A549 (cell line): ENCODE measurements around the gene COQ5. TPM values are rescaled to one million over a fixed set of nuclear protein-coding genes. Genes with fewer than 3 reads are reported as not detected.

Experiments used
- ATAC-seq, 2 experiments: fragments of 200-7000 bp in 1 of 2; fragments of >200 bp in 1 of 2; cut with Nextera tagmentation in 1 of 2; cut with Tn5 transposase in 1 of 2; 3 replicates each; pipeline versions ENCODE4 v1.8.0 to v1.9.1; 2018 to 2020; ENCODE audit warnings: mild to moderate bottlenecking in 1 of 2, moderate library complexity in 1 of 2
- CTCF ChIA-PET: fragments of 300-600 bp; sonication (Branson Sonifier 250); formaldehyde crosslinking; extraction: SDS; loops from one replicate; lab custom pipeline; 2021; ENCODE audit warnings: antibody characterized with exemption, inconsistent platforms; lab: Yijun Ruan, JAX
- POLR2A ChIA-PET: fragments of 350-600 bp; formaldehyde crosslinking; extraction: SDS; loops from one replicate; lab custom pipeline; 2021; ENCODE audit warnings: antibody characterized with exemption, inconsistent platforms; lab: Yijun Ruan, JAX
- DNase-seq, 2 experiments: peaks; one replicate each; pipeline versions ENCODE4 v3.0.0 to v3.0.0-alpha.2; 2011 to 2016; ENCODE audit warnings: low read depth in 1 of 2, low spot score in 1 of 2
- FAIRE-seq: peaks from 2 replicates; lab custom pipeline; 2011; peaks lifted over from hg19 to GRCh38; lab: Jason Lieb, UNC
- H3K27ac ChIP-seq, 2 experiments: fragments of >200 bp; sonication (Bioruptor Twin); formaldehyde crosslinking; 3 replicates each; pipeline ENCODE4 v1.5.1; 2016 to 2017
- H3K4me1 ChIP-seq: fragments of >200 bp; sonication (Bioruptor Twin); formaldehyde crosslinking; 3 replicates; pipeline ENCODE4 v1.6.1; 2016
- H3K4me2 ChIP-seq: fragments of >200 bp; sonication (Bioruptor Twin); formaldehyde crosslinking; 3 replicates; pipeline ENCODE4 v1.6.1; 2016
- H3K4me3 ChIP-seq: fragments of >200 bp; sonication (Bioruptor Twin); formaldehyde crosslinking; 3 replicates; pipeline ENCODE4 v1.5.1; 2016
- H3K9me3 ChIP-seq: fragments of >200 bp; sonication (Bioruptor Twin); formaldehyde crosslinking; 3 replicates; pipeline ENCODE4 v1.6.1; 2016
- CBX2 ChIP-seq: fragments of 200-600 bp; sonication (generic); IDR thresholded peaks from 2 replicates; pipeline ENCODE4 v1.6.1; 2016; ENCODE audit warnings: low read depth, mild to moderate bottlenecking, borderline replicate concordance
- CBX8 ChIP-seq: fragments of 200-600 bp; sonication (generic); IDR thresholded peaks from 2 replicates; pipeline ENCODE4 v1.6.1; 2016
- CEBPB ChIP-seq, 2 experiments: fragments of >200 bp in 1 of 2; sonication (Bioruptor Twin) in 1 of 2; formaldehyde crosslinking in 1 of 2; IDR thresholded peaks; 2 replicates each; pipeline ENCODE4 v1.6.1; 2012 to 2016
- EHF ChIP-seq: fragments of 250-450 bp; sonication (Bioruptor Pico); IDR thresholded peaks from 2 replicates; pipeline ENCODE4 v1.5.0; 2020; ENCODE audit warnings: mild to moderate bottlenecking
- EHMT2 ChIP-seq: fragments of 200-600 bp; sonication (generic); IDR thresholded peaks from 2 replicates; pipeline ENCODE4 v1.6.1; 2016; ENCODE audit warnings: antibody characterized with exemption, low read depth, mild to moderate bottlenecking, moderate library complexity
- ESRRA ChIP-seq: fragments of 150-350 bp; IDR thresholded peaks from 2 replicates; pipeline ENCODE4 v1.6.1; 2014; ENCODE audit warnings: mild to moderate bottlenecking, low read length, borderline replicate concordance
- FOSL2 ChIP-seq, 2 experiments: fragments of 450-650 bp in 1 of 2; fragments of >200 bp in 1 of 2; sonication (Bioruptor Twin) in 1 of 2; formaldehyde crosslinking; IDR thresholded peaks; 2 replicates each; pipeline versions ENCODE4 v1.5.0 to v1.6.1; 2016 to 2020; ENCODE audit warnings: mild to moderate bottlenecking in 1 of 2, moderate library complexity in 1 of 2
- HEYL ChIP-seq: fragments of 250-450 bp; sonication (Bioruptor Pico); IDR thresholded peaks from 2 replicates; pipeline ENCODE4 v1.8.0; 2021; ENCODE audit warnings: mild to moderate bottlenecking, moderate library complexity
- HOXB5 ChIP-seq: fragments of 250-450 bp; sonication (Bioruptor Pico); IDR thresholded peaks from 2 replicates; pipeline ENCODE4 v1.5.0; 2020; ENCODE audit warnings: mild to moderate bottlenecking, moderate library complexity
- JUN ChIP-seq, 2 experiments: fragments of >200 bp; sonication (Bioruptor Twin); formaldehyde crosslinking; IDR thresholded peaks; 2 replicates in 1 of 2; 3 replicates in 1 of 2; pipeline ENCODE4 v1.6.1; 2016 to 2017
- JUNB ChIP-seq: fragments of >200 bp; sonication (Bioruptor Twin); formaldehyde crosslinking; IDR thresholded peaks from 2 replicates; pipeline ENCODE4 v1.6.1; 2016
- KDM1A ChIP-seq: fragments of 200-600 bp; sonication (generic); IDR thresholded peaks from 2 replicates; pipeline ENCODE4 v1.6.1; 2016; ENCODE audit warnings: low read depth, mild to moderate bottlenecking
- KDM5A ChIP-seq: fragments of 200-600 bp; sonication (generic); IDR thresholded peaks from 2 replicates; pipeline ENCODE4 v1.6.1; 2016; ENCODE audit warnings: antibody characterized with exemption, mild to moderate bottlenecking
- MAZ ChIP-seq: fragments of 150-350 bp; IDR thresholded peaks from 2 replicates; pipeline ENCODE4 v1.6.1; 2014; ENCODE audit warnings: antibody characterized with exemption, low read depth, low read length, borderline replicate concordance
- NFE2L2 ChIP-seq: fragments of 150-350 bp; conservative IDR thresholded peaks from 2 replicates; pipeline ENCODE4 v1.6.1; 2014; ENCODE audit warnings: low read length
- POLR2A ChIP-seq: IDR thresholded peaks from 2 replicates; pipeline ENCODE4 v1.6.1; 2012; ENCODE audit warnings: mild to moderate bottlenecking, low read length
- RAD21 ChIP-seq, 2 experiments: fragments of >200 bp in 1 of 2; sonication (Bioruptor Twin) in 1 of 2; formaldehyde crosslinking in 1 of 2; IDR thresholded peaks in 1 of 2; conservative IDR thresholded peaks in 1 of 2; 2 replicates in 1 of 2; 3 replicates in 1 of 2; pipeline ENCODE4 v1.6.1; 2012 to 2018; ENCODE audit warnings: inconsistent platforms in 1 of 2
- RARB ChIP-seq: fragments of 250-450 bp; sonication (Bioruptor Pico); IDR thresholded peaks from 2 replicates; pipeline ENCODE4 v1.8.0; 2021; ENCODE audit warnings: mild to moderate bottlenecking, moderate library complexity
- RCOR1 ChIP-seq: fragments of 150-350 bp; IDR thresholded peaks from 2 replicates; pipeline ENCODE4 v1.6.1; 2014; ENCODE audit warnings: antibody characterized with exemption, low read length, low read depth
- RFX5 ChIP-seq: fragments of 450-650 bp; IDR thresholded peaks from 2 replicates; pipeline ENCODE4 v1.7.1; 2014; ENCODE audit warnings: antibody characterized with exemption, mild to moderate bottlenecking, moderate library complexity
- ZNF302 ChIP-seq: fragments of 250-450 bp; sonication (Bioruptor Pico); IDR thresholded peaks from 2 replicates; pipeline ENCODE4 v1.9.0; 2021; ENCODE audit warnings: inconsistent platforms, mild to moderate bottlenecking, moderate library complexity
- WGBS: methylation state at CpG from one replicate; pipeline ENCODE4 v1.1.6; 2017; ENCODE audit errors: missing lambda C conversion rate; 5-methylcytosine and 5-hydroxymethylcytosine counted together
- polyA plus RNA-seq, 4 experiments: library from polyadenylated mRNA; depleted of rRNA in 3 of 4; stranded (reverse); fragments of >200 nt; fragmentation: RNase III in 1 of 4; extraction: RNeasy Plus Mini Kit Qiagen cat#74134 plus additional on column Dnase treatment in 1 of 4; gene quantifications; 2 replicates in 3 of 4; 3 replicates in 1 of 4; pipeline ENCODE4 v1.2.3, GENCODE V29; 2011 to 2017
- TF ChIP-seq, protein P1 (sequence below): IDR thresholded peaks from 2 replicates; pipeline ENCODE4 v1.6.1; 2012
- TF ChIP-seq, protein P2 (sequence below): fragments of 450-650 bp; IDR thresholded peaks from 2 replicates; pipeline ENCODE4 v1.6.1; 2014; ENCODE audit warnings: antibody characterized with exemption
- TF ChIP-seq, protein P3 (sequence below): fragments of >200 bp; sonication (Bioruptor Twin); formaldehyde crosslinking; IDR thresholded peaks from 3 replicates; pipeline ENCODE4 v1.6.1; 2016
- TF ChIP-seq, protein P4 (sequence below): IDR thresholded peaks from 2 replicates; pipeline ENCODE4 v1.6.1; 2012; ENCODE audit warnings: low read depth, borderline replicate concordance
- TF ChIP-seq, protein P5 (sequence below): fragments of 250-450 bp; sonication (Bioruptor Pico); IDR thresholded peaks from 2 replicates; pipeline ENCODE4 v1.5.0; 2020; ENCODE audit warnings: low read depth, mild to moderate bottlenecking, moderate library complexity
- TF ChIP-seq, protein P6 (sequence below): fragments of >200 bp; sonication (Bioruptor Twin); formaldehyde crosslinking; IDR thresholded peaks from 3 replicates; pipeline ENCODE4 v1.5.1; 2016

COQ5 gene
- polyA plus RNA-seq, 2 of the 4 experiments (the other 2 are of a cell fraction) = 49.6 to 100.0 TPM

DNA sequence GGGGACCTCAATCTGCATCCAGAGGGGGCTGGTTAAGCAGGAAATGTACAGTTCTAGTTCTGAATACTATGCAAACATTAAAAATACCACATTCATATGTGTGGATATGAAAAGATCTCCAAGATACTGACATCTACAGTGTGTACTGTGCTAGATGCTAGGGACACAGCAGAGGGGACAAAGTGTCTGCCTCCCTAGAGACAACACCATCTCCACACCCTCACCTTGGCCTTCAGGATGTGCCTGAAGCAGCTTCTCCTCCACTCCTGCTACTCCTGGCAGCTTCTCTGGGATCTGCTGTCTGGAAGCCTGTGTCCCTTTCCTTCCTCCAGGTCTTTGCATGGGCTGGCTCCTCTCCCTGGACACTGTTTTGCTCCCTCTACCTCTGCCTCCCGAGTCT, 48.7 kb downstream of the COQ5 start:
- FAIRE-seq = no peak
- CTCF ChIA-PET = interaction anchor here (1.6 kb wide), 1 partner anchor 10 kb away, joined by 6 read pairs; the partner anchor contains the start of gene SRSF9
- peak; percentile 39 to 57; a peak in 4 of 6 replicates for ATAC-seq

DNA sequence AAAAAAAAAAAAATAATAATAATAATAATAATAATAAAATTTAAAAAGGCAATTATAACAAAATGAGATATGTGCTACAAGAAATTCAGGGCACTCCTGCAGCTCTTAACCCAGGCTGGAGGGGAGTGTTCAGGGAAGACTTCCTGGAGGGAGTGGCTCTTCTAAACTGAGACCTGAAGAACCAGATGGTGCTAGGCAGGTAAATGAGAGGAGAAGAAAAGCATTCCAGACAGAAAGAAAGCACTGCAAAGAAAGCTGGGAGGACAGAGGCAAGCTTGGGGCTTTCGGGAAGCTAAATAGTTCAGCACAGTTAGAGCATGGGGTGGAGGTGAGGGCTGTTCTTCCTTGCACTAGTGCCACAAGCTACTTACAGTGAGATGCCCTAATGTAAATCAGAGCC, 49.5 kb downstream of the COQ5 start:
- H3K4me3 ChIP-seq = no peak overlapping the region
- no peak overlapping the region for H3K27ac ChIP-seq
- ChIA-PET CTCF (interaction anchor here (1.6 kb wide), 1 partner anchor 9 kb away, joined by 6 read pairs; the partner anchor contains the start of gene SRSF9), POLR2A (interaction anchor here (0.6 kb wide), 1 partner anchor 13 kb away, joined by 3 read pairs; no protein-coding TSS in a partner anchor)
- ATAC-seq (peak in 1 of 2 experiments; percentile 34; a peak in 3 of 6 replicates), FAIRE-seq (no peak), DNase-seq (no peak)
- 84% methylated on average over 1 of the region's 1 CpG for WGBS
- H3K9me3 ChIP-seq = no peaks in the 10 kb centered on the region
- TF ChIP-seq, protein P1, sequence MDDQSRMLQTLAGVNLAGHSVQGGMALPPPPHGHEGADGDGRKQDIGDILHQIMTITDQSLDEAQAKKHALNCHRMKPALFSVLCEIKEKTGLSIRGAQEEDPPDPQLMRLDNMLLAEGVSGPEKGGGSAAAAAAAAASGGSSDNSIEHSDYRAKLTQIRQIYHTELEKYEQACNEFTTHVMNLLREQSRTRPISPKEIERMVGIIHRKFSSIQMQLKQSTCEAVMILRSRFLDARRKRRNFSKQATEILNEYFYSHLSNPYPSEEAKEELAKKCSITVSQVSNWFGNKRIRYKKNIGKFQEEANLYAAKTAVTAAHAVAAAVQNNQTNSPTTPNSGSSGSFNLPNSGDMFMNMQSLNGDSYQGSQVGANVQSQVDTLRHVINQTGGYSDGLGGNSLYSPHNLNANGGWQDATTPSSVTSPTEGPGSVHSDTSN = no peak
- TF ChIP-seq RAD21 (conservative IDR thresholded peaks at IDR 0.05 in 1 of 2, IDR thresholded peaks at IDR 0.05 in 1 of 2) (no peak), KDM1A (no peak), RARB (CRISPR knock-in tag) (no peak), CEBPB (IDR thresholded peaks at IDR 0.05) (no peak), JUNB (no peak), CBX8 (no peak), RFX5 (no peak), KDM5A (no peak), EHMT2 (no peak), CBX2 (no peak), POLR2A (no peak), JUN (IDR thresholded peaks at IDR 0.05) (no peak), HEYL (CRISPR knock-in tag) (no peak), ZNF302 (no peak)
- TF ChIP-seq, protein P2, sequence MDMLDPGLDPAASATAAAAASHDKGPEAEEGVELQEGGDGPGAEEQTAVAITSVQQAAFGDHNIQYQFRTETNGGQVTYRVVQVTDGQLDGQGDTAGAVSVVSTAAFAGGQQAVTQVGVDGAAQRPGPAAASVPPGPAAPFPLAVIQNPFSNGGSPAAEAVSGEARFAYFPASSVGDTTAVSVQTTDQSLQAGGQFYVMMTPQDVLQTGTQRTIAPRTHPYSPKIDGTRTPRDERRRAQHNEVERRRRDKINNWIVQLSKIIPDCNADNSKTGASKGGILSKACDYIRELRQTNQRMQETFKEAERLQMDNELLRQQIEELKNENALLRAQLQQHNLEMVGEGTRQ = no peak
- H3K4me1 ChIP-seq = peaks cover 13% of the 10 kb centered on the region
- no peak overlapping the region for H3K4me2 ChIP-seq

More for the DNA sequence above, 48.7 kb downstream of the COQ5 start:
- Histone ChIP-seq H3K27ac (0 out of 6 replicates have a peak overlapping the region, but pooled peaks of 1 of the 2 experiments have one; percentile 30), H3K4me2 (no peak overlapping the region), H3K4me3 (no peak overlapping the region), H3K9me3 (no peaks in the 10 kb centered on the region), H3K4me1 (peaks cover 6% of the 10 kb centered on the region; the same call in 1 of the 3 replicates)
- WGBS = 28% methylated on average over 1 of the region's 1 CpG
- TF ChIP-seq, protein P3, sequence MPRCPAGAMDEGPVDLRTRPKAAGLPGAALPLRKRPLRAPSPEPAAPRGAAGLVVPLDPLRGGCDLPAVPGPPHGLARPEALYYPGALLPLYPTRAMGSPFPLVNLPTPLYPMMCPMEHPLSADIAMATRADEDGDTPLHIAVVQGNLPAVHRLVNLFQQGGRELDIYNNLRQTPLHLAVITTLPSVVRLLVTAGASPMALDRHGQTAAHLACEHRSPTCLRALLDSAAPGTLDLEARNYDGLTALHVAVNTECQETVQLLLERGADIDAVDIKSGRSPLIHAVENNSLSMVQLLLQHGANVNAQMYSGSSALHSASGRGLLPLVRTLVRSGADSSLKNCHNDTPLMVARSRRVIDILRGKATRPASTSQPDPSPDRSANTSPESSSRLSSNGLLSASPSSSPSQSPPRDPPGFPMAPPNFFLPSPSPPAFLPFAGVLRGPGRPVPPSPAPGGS = no peak
- TF ChIP-seq HEYL (CRISPR knock-in tag) = no peak
- TF ChIP-seq, protein P4, sequence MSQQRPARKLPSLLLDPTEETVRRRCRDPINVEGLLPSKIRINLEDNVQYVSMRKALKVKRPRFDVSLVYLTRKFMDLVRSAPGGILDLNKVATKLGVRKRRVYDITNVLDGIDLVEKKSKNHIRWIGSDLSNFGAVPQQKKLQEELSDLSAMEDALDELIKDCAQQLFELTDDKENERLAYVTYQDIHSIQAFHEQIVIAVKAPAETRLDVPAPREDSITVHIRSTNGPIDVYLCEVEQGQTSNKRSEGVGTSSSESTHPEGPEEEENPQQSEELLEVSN = no peak
- TF ChIP-seq EHF = no peak
- no peak for TF ChIP-seq ESRRA
- TF ChIP-seq, protein P5, sequence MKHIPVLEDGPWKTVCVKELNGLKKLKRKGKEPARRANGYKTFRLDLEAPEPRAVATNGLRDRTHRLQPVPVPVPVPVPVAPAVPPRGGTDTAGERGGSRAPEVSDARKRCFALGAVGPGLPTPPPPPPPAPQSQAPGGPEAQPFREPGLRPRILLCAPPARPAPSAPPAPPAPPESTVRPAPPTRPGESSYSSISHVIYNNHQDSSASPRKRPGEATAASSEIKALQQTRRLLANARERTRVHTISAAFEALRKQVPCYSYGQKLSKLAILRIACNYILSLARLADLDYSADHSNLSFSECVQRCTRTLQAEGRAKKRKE (CRISPR knock-in tag) = no peak
- TF ChIP-seq NFE2L2 = no peak
- TF ChIP-seq RCOR1 = no peak
- no peak for TF ChIP-seq MAZ
- TF ChIP-seq, protein P6, sequence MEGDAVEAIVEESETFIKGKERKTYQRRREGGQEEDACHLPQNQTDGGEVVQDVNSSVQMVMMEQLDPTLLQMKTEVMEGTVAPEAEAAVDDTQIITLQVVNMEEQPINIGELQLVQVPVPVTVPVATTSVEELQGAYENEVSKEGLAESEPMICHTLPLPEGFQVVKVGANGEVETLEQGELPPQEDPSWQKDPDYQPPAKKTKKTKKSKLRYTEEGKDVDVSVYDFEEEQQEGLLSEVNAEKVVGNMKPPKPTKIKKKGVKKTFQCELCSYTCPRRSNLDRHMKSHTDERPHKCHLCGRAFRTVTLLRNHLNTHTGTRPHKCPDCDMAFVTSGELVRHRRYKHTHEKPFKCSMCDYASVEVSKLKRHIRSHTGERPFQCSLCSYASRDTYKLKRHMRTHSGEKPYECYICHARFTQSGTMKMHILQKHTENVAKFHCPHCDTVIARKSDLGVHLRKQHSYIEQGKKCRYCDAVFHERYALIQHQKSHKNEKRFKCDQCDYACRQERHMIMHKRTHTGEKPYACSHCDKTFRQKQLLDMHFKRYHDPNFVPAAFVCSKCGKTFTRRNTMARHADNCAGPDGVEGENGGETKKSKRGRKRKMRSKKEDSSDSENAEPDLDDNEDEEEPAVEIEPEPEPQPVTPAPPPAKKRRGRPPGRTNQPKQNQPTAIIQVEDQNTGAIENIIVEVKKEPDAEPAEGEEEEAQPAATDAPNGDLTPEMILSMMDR = no peak
- no peak for TF ChIP-seq FOSL2 (IDR thresholded peaks at IDR 0.05)
- TF ChIP-seq FOSL2 (CRISPR knock-in tag; IDR thresholded peaks at IDR 0.05) = no peak
- TF ChIP-seq HOXB5 (CRISPR knock-in tag) = no peak
- POLR2A ChIA-PET = no interaction called here
- DNase-seq = no peak
